ELR (cell line): ENCODE results near the gene KCNJ6.
"Not testable (repeated sequence)": the region's sequence is repeated elsewhere in the genome, so short reads cannot be mapped to it uniquely, and the experiment has no call there.

Experiments
- DNase-seq: peaks from one replicate; pipeline ENCODE4 v3.0.0-alpha.2; 2015; ENCODE audit warnings: low read depth

The KCNJ6 gene

DNA sequence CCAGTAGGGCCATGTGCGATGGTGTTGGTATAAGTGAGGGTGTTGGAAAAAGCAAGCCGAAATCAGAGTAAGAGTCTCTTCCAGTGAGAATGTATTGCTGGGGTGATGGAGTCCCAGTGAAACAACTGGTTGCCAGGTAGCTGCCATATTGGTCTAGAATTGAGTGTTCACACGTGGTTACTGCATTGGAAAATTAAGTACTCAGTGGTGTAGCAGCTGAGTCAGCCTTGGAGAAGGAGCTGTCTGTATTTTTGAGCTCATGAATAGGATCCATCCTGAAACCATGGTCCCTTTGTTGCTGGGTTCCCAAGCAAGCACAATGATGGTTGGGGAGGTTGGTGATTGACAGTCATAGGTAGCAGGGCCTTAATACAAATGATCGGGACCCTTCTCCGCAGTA lies 314.3 kb downstream of the KCNJ6 start:
- no peak for DNase-seq

DNA sequence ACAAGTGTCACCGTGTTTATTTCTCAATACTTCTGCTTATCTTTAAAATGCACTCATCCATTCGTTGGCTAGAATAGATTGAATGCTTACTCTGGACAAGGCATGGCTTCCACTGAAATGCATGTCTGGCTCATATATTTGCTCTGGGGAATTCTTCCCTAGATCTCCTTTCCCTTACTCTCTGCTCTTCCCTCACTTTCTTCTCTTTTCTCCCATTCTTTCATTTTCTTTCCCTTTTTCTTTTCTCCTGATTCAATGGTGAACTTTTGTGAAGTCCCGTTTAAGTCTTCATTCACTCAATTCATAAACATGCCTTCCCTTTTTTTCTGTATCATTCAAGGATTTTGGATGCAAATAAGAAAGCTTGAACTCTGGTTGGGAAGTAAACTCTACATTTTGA lies 315.2 kb downstream of the KCNJ6 start:
- DNase-seq: no peak

DNA sequence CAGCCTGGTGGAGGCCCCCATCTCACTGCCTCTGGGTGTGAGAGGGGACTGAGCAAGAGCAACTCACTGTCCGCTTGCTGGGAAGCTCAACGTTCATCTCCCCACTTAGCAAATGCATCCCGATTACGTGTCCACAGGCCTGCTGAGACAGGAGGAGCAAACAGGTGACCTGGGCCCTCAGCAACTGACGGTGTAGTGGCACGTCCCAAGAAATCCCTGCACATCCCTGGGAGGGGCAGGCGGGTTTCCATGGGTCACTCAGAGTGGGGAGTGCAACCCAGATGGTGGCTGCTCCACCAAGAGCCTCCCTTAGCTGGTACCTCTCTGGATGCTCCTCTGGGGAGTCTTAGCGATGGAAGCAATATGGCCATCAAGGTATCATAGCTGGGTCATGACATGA lies 320.3 kb downstream of the KCNJ6 start:
- DNase-seq: no peak

DNA sequence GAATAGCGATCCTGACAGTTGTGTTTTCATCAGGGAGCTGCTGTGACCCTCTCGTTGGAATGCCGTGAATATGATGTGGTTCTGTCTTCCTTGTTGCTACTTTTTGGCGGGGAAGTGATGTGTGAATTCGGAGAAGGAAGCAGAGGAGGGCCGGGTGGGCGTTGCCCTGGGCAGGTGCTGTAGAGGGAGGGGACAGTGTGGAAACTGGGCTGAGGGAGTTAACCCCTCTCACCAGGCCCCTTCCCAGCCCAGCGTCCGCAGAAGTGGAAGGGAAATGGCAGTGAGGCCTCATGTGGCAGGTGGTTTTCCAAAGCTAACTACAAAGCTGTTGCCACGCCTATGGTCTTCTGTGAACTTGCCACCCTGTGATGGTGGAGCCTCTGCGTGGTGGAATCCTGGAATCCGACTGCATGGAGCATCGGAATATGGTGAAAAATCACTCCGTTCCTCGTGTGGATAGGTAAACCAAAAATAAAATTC lies 321.7 kb downstream of the KCNJ6 start:
- DNase-seq: no peak

DNA sequence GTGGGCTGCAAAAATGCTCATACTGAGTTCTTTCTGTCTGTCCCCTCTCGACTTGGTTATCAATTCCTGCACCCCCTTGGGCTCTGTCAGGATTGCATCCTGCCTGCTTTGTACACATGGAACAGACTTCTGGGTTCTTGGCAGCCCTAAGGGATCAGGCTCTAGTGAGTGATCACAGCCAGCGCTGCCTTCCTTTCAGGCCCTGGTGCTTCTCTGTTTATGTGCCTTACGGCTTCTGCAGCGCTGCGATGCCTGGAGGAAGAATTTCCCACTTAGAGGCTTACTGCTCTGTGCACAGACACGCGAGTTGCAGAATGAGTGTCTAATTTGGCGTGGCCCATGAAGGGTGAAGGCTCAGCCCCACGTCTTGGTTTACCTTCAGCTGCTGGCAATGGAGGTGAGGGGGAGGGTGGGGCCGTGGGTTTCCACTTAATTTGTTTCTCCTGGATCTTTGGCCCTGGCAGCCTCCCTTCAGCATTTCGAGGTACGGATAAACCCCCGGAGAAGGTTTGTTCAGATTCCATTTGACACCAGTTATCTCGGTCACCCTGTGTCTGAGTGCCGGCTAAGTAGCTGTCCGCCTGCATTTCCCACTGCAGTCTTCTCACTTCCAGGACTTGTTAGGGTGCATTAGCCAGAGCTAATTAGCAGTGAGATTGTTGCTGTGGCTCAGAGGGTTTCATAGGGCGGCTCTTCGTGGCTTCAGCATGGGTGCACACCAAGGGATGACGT lies 322.4 kb downstream of the KCNJ6 start:
- no peak for DNase-seq

DNA sequence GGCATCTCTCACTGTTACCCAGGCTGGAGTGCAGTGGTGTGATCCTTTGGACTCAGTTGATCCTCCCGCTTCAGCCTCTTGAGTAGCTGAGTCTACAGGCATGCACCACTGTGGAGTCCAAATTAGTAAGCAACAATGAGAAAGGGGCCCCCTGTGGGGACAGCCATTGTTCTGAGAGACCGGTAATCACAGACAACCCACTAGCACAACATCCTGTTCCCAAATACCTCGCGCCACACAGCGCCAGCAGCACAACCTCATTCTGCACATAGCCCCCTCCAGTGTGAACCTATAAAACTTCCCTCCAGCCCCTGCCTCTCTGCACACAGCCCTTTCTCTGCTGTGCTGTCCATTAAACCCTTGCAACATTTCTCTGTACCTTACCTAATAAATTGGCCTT lies 323.2 kb downstream of the KCNJ6 start:
- DNase-seq: no peak

DNA sequence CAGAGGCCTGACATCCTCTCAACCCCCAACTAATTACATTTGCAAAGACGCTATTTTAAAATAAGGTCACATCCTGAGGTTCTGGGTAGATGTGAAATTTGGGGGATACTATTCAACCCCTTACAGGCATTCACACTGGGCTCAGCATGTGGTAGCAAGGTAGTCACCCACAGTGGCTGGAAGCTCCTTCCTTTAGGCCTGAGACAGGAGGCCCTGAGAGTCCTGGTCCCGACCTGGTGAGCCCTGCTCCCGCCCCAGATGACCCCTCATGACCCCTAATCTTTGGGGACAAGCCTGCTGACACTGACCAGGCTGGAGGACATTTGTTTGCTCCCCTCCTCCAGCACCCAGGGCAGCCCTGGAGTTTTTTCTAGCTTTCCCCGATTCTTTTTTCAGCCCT lies 323.8 kb downstream of the KCNJ6 start:
- DNase-seq: no peak

DNA sequence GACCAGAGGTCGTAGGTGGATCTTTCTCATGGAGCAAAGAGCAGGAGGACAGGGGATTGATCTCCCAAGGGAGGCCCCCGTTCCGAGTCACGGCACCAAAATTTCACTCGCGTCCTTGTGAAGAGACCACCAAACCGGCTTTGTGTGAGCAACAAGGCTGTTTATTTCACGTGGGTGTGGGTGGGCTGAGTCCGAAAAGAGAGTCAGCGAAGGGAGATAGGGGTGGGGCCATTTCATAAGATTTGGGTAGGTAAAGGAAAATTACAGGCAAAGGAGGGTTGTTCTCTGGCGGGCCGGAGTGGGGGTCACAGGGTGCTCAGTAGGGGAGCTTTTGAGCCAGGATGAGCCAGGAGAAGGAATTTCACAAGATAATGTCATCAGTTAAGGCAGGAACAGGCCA lies 324.3 kb downstream of the KCNJ6 start:
- DNase-seq: not testable (repeated sequence)

DNA sequence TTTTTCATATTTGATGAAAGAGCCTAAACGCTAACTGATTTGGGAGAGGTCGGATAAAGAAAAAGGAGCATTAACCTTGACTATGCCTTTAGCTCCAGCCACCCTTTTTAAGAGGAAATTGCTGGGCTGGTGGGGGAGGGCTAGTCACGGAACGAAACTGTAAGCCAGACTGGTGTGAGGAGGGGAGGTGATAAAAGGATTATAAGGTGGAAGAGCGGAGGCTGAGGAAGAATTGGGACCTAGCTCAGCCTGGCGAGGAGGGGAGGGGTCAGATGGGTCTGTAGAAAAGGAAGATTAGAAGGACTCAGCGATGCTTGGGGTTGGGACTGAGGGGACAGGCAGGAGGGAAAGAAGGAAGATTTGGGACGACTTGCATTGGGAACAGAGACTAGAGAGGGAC lies 325.4 kb downstream of the KCNJ6 start:
- not testable (repeated sequence) for DNase-seq

DNA sequence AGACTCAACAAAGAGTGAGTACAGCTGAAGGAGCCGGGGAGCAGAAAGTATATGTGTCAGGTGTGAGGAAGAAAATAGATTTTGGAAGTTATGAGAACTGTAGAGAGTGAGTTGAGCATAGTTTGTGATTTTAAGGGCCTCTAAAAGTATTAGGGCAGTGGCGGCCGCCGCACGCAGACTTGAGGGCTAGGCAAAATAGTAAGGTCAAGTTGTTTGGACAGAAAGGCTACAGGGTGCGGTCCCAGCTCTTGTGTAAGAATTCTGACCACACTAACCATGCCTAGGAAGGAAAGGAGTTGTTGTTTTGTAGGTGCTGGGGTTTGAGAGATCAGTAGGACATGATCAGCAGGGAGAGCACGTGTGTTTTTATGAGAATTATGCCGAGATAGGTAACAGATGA lies 327.6 kb downstream of the KCNJ6 start:
- not testable (repeated sequence) for DNase-seq

DNA sequence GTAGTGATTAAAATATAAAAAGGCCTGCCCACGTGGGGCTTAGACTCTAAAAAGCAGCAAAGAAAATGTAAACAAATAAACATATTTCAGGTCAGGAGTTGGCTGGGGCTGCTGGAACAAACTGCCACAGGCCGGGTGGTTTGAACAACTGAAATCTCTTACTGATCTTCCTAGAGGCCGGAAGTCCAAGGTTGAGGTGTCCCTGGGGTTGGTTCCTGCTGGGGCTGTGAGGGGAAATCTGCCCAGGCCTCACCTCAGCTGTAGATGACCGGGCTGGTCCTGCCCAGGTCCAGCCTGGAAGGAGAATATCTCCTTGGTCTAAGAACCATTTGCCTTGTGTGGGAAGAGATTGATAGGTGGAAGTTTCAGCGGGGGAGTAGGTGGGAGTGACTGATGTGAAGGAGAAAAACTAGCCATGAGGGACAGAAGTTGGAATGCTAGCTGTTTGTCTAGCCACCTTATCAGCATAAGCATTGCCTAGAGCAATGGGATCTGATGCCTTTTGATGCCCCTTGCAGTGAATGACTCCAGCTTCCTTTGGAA lies 328.6 kb downstream of the KCNJ6 start:
- no peak for DNase-seq

DNA sequence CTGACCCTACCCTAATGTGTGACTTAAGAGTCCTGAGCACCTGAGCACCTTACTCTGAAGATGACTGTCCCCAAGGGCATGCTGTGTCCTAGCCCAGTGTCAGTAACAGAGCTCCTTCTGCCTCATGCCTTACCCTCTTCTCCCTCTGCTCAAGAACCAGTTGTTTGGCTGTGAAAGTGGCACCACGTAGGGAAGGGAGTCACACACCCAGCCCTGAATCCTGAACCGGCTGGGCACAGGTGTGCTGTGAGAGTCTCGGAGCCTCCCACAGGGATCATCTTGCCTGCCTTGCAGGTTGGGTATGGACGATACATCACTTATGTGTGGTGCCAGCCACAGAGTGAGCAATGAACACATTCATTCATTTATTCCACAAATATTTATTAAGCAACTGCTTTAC lies 329.1 kb downstream of the KCNJ6 start:
- DNase-seq: no peak

DNA sequence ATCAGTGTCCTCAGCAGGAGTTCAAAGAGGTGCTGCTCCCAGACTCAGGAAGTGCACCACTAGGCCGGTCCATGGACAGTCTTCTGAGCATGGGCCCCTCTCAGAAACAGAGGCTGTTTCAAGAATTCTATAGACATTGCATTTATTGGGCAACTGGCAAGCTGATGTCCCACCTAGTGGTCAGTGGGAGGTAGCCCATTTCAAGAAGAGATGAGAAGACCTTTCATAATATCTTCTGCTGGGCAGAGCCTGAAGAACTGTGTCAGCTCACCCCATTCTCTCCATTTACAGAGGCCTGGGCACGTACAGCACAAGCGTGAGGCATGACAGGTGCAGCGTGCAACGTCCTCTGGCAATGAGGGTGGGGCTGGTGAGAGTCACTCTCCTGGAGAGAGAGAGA lies 333.7 kb downstream of the KCNJ6 start:
- peak; percentile 69 for DNase-seq

DNA sequence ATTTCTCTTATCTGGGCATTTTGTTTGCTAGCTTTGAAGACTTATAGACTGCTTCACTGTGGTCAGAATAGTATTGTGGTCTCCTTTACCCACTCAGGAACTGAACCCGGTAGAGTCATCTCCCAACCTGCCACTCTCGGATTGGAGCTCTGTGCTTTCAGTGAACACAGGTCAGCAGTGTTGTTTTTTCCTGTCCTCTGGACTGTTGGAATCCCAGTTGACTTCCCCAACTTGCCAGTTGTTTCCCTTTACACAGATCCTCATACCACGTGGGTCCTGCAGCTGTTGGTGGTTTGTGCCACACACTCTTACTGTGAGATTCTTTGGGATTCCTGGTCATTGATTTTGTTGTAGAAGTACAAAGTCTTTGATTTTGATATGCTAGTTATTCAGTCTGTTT lies 335.6 kb downstream of the KCNJ6 start:
- no peak for DNase-seq

DNA sequence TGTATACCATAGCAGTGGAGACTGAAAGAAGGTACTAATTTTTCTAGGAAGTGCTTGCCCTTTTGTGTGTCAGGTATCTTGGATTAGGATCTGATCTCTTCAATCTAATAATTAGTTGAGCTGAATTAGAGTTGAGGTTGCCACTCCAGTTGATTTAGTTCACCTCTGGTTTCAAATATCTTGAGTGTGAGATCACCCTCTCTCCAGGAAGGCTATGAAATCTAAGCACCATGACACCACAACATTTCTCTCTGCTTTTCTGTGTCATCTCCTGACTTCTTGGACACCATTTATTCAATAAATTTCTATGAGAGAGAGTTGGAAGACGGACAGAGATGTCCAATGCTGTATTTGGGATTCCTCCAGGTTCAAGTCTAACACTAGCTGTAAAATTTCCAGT lies 336.9 kb downstream of the KCNJ6 start:
- DNase-seq: no peak

DNA sequence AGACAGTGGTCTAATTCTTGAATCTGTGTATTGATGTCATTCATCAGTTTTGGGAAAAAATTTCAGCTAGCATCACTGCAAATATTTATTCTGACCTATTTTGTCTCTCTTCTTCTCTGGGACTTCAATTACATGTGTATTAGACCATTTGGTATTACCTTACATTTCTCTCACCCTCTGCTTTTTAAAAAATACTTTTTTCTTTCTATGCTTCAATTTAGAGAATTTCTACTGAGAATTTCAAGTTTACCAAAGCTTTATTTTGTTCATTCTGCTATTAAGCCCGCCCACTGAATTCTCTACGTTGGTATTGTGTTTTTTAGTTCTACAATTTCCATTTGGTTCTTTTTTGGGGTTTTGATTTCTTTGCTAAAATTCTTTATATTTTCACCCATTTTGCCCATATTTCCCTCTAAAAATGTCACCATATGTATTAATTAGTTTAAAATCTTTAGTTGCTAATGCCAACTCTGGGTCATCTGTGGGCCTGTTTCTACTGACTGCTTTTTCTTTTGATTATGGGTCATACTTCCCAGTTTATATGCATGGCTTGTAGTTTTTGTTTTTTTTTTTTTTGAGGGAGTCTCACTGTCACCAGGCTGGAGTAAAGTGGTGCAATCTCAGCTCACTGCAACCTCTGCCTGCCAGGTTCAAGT lies 337.7 kb downstream of the KCNJ6 start:
- no peak for DNase-seq

DNA sequence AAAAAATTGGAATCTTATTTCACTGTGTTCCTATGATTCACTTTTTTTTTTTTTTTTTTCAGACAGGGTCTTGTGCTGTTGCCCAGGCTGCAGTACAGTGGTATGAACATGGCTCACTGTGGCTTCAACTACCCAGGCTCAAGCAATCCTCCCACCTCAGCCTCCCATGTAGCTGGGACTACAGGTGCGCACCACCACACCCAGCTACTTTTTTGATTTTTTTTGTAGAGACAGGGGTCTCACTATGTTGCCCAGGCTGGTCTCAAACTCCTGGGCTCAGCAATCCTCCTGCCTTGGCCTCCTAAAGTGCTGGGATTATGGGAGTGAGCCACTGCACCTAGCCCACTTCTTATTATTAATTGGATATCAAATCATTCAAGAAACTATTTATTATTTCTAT lies 339.3 kb downstream of the KCNJ6 start:
- not testable (repeated sequence) for DNase-seq

DNA sequence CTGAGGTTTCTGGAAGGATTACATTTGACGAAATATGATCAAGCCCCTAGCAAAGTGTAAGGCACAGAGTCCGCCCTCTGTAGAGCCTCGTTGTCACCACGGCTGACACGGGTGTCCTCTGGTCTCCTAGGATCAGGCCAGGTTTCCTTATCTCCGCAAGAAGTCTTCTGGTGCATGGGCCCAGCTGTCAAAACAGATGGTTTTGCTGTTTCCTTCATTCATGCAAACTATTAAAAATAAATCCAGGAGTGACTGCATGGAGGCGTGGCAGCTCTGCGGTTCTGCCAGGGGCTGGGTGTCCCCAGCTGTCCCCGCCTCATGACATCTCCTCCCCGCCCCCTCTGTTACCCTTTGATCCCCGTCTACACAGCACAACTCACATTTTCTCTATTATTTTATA lies 340.7 kb downstream of the KCNJ6 start:
- no peak for DNase-seq

DNA sequence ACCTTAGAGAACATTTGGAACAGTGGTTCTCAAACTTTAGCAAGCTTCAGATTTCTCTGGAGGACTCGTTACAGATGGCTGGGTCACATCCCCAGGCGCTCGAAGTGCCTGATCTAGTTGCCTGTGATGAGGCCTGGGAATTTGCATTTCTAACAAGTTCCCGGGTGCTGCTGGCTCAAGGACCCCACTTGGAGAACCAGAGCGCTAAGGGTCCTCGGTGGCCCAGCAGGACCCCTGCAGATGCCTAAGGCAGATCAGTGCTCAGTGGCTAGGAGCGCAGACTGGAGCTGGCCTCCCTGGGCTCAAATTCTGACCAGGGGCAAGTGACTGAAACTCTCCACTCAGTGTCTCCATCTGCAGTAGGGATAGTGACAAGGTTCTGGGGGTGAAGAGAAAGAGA lies 341.5 kb downstream of the KCNJ6 start:
- no peak for DNase-seq

DNA sequence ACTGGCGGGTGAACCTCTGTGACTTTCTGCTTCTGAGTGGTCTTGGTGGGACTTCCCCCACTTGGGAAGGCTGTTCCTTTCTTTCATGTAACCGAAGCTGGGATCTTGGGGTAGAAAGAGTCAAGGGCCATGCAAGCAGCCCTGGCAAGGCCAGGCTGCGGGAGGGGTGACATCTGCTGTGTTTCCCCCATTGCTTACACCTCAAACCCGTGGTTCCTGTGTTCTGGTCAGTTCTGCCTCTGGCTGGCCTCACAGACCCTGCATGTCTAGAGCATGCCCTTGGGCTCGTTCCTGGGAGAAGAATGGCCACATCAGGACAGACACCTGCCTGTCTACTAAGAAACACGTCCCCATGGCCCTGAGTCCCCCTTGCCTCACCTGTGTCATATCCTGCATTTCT lies 341.9 kb downstream of the KCNJ6 start:
- no peak for DNase-seq

DNA sequence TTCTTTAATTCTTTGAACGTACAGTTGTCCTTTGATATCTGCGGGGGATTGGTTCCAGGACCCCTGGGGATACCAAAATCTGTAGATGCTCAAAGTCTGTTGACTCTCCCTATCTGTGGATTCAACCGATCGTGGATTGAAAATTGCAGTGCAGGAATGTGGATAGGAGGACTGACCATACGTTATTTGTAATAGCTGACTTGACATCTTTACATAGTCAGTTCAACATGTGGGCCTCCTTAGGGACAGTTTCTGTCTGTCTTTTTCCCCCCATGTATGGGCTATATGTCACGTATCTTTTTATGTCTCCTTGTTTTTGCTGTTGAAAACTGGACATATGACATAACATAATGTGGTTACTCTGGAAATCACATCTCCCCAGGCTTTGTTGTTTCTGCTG lies 344.8 kb downstream of the KCNJ6 start:
- no peak for DNase-seq

DNA sequence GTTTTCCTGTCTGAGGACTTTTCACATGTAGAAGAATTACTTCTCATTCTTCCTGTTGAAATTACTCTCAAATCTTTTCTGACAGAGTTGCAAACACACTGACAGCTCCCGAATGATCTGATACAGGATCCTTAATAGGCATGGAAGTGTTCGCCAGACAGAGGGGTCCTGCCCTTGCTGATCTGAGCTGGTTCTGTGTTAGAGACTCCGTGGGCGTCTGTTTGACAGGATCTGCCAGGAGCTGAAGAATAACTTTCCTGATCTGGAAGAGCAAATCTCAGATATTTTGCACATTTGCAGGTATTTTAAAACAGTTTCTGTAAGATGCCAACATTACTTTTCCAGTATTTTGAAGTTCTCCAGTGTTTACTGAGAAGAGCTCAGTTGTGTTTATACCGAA lies 347.3 kb downstream of the KCNJ6 start:
- no peak for DNase-seq

DNA sequence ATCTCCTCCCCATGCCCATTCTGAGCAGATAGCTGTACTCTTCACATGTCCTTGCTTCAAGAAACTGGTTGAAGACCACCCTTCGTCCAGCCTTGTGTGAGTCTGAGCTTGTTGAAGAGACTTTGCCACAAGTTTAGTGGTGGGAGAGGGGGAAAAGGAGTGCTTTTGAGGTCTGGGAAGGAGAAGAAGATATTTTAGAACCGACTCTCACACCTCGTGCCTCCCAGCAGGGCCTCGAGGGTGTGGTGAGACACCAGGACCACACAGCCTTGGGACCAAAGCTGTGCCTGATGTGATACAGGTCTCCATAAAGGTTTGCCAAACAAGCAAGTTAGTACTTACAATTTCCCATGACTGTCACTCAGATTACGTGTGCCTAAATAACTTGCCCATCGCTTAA lies 347.8 kb downstream of the KCNJ6 start:
- DNase-seq: no peak
